Measurements from ENCODE around the gene MAP1LC3B2. TPM values are rescaled to one million over a fixed set of nuclear protein-coding genes. Genes with fewer than 3 reads are reported as not detected.

Gene MAP1LC3B2
- total and polyA plus RNA-seq, 2 of the 8 experiments (the other 6 are each of a cell fraction or from before 2014, with no cell fraction given) = 0.39 to 1.5 TPM

- FAIRE-seq (no peak), DNase-seq (ENCODE audit: low read depth in 1 of 2, low spot score in 2 of 2) (no peak)
- ChIA-PET POLR2A (ENCODE audit: partially characterized antibody) (no interaction called here), CTCF (ENCODE audit: partially characterized antibody) (interaction anchor here (1.3 to 1.4 kb wide), 2 partner anchors 12 to 16 kb away, joined by 3 to 4 read pairs; no protein-coding TSS in a partner anchor)
- Histone ChIP-seq H3K79me2 (ENCODE audit: control insufficient read depth in 1 of 2, insufficient read depth in 2 of 2, low read length in 2 of 2) (no peaks in the 10 kb centered on the region), H2BK20ac (ENCODE audit: low read length) (no peak overlapping the region), H3K9me3 (ENCODE audit: insufficient read depth in 2 of 2, low read depth in 1 of 2, low read length in 1 of 2) (no peaks in the 10 kb centered on the region), H3K23ac (ENCODE audit: insufficient read length) (no peak overlapping the region), H3K18ac (ENCODE audit: extremely low read depth, low read length) (no peak overlapping the region), H3K56ac (replicated peaks; ENCODE audit: insufficient read length, low read depth, low read length) (no peak overlapping the region), H3K4me3 (ENCODE audit: extremely low read depth in 1 of 4, insufficient read depth in 2 of 4, low read depth in 3 of 4, low read length in 4 of 4) (no peak overlapping the region), H4K91ac (replicated peaks; ENCODE audit: insufficient read length, low read length) (no peak overlapping the region), H3K14ac (ENCODE audit: insufficient read length) (no peak overlapping the region), H3K4ac (replicated peaks; ENCODE audit: insufficient read length, low read depth, low read length) (no peak overlapping the region), H3K27ac (ENCODE audit: low read depth, low read length) (no peak overlapping the region), H2BK120ac (replicated peaks; ENCODE audit: low read depth, low read length) (no peak overlapping the region), H2BK15ac (ENCODE audit: low read length) (no peak overlapping the region), H3K79me1 (ENCODE audit: low read depth, low read length) (no peaks in the 10 kb centered on the region), H2BK5ac (ENCODE audit: low read depth, low read length) (no peak overlapping the region), H4K20me1 (replicated peaks in 1 of 2; ENCODE audit: control insufficient read depth in 1 of 2, insufficient read depth in 2 of 2, low read length in 2 of 2) (no peaks in the 10 kb centered on the region), H2AFZ (ENCODE audit: low read length) (no peak overlapping the region), H3K36me3 (ENCODE audit: control insufficient read depth in 2 of 4, insufficient read depth in 4 of 4, low read length in 3 of 4) (no peaks in the 10 kb centered on the region), H3K27me3 (replicated peaks in 1 of 4; ENCODE audit: control insufficient read depth in 3 of 4, extremely low read depth in 1 of 4, insufficient read depth in 3 of 4, low read length in 3 of 4) (no peaks in the 10 kb centered on the region), H2BK12ac (ENCODE audit: low read depth, low read length) (no peak overlapping the region), H3K4me2 (ENCODE audit: insufficient read depth in 1 of 2, low read depth in 2 of 2, low read length in 2 of 2) (no peak overlapping the region), H2AK5ac (ENCODE audit: low read depth, low read length) (no peak overlapping the region), H4K8ac (ENCODE audit: extremely low read depth, insufficient read depth, low read length) (no peak overlapping the region), H4K5ac (ENCODE audit: insufficient read length, low read depth, low read length) (no peak overlapping the region), H3K23me2 (ENCODE audit: low read depth, low read length) (no peaks in the 10 kb centered on the region), H3K9ac (replicated peaks in 1 of 4; ENCODE audit: extremely low read depth in 1 of 4, low read depth in 3 of 4, low read length in 3 of 4) (no peak overlapping the region), H3K4me1 (replicated peaks in 1 of 4; ENCODE audit: control insufficient read depth in 3 of 4, insufficient read depth in 4 of 4, low read length in 3 of 4) (peaks cover 2 to 5% (median 4%) of the 10 kb centered on the region in 4 experiments)
- TF ChIP-seq HDAC6 (IDR thresholded peaks at IDR 0.05; ENCODE audit: low read depth, low read length) = no peak
- TF ChIP-seq ATF2 (IDR thresholded peaks at IDR 0.05; ENCODE audit: low read length) = no peak
- no peak for TF ChIP-seq RFX5 (IDR thresholded peaks at IDR 0.05; ENCODE audit: borderline replicate concordance, low read depth, low read length)
- no peak for TF ChIP-seq TEAD4 (IDR thresholded peaks at IDR 0.05; ENCODE audit: low read depth, low read length)
- no peak for TF ChIP-seq GTF2F1 (IDR thresholded peaks at IDR 0.05; ENCODE audit: borderline replicate concordance, low read depth, low read length)
- TF ChIP-seq HDAC2 (IDR thresholded peaks at IDR 0.05; ENCODE audit: borderline replicate concordance in 1 of 2, low read depth in 2 of 2, low read length in 2 of 2) = no peak
- no peak for TF ChIP-seq PHF8 (conservative IDR thresholded peaks at IDR 0.05; ENCODE audit: low read depth, low read length)
- TF ChIP-seq KDM5A (IDR thresholded peaks at IDR 0.05; ENCODE audit: low read length) = no peak
- WGBS, 2 experiments (ENCODE audit: extremely low coverage in 1 of 2, insufficient coverage in 1 of 2, insufficient read length in 1 of 2, insufficient replicate concordance in 2 of 2, low coverage in 1 of 2, low lambda C conversion rate in 2 of 2, missing lambda C conversion rate in 1 of 2) = 68% methylated on average over 7 of the region's 7 CpGs; no CpG with 5 or more reads in 1 of the 2 experiments
Measured at GRCh38 chr12:116562090-116562489, 2.9 kb downstream of the MAP1LC3B2 start.

Data from H1 (cell line).